Glutamatergic neuron (in vitro differentiated cells): ENCODE results near the gene GPC6. TPM values are rescaled to one million over a fixed set of nuclear protein-coding genes. Genes with fewer than 3 reads are reported as not detected.

Experiments used
- DNase-seq: peaks from one replicate; pipeline ENCODE4 v3.0.0; 2022
- H3K27ac Mint-ChIP-seq: one replicate; pipeline ENCODE4 v1.8.0; 2020; ENCODE audit warnings: mild to moderate bottlenecking, mixed read lengths, inconsistent platforms; ENCODE audit not compliant: unreplicated experiment
- H3K27me3 Mint-ChIP-seq: one replicate; pipeline ENCODE4 v1.8.0; 2020; ENCODE audit warnings: mild to moderate bottlenecking, moderate library complexity, mixed read lengths, inconsistent platforms; ENCODE audit not compliant: unreplicated experiment
- H3K36me3 Mint-ChIP-seq: one replicate; pipeline ENCODE4 v1.8.0; 2020; ENCODE audit warnings: mild to moderate bottlenecking, mixed read lengths, inconsistent platforms; ENCODE audit not compliant: unreplicated experiment
- H3K4me1 Mint-ChIP-seq: one replicate; pipeline ENCODE4 v1.8.0; 2020; ENCODE audit warnings: mild to moderate bottlenecking, low read depth, mixed read lengths, inconsistent platforms; ENCODE audit not compliant: unreplicated experiment
- H3K4me3 Mint-ChIP-seq: one replicate; pipeline ENCODE4 v1.8.0; 2020; ENCODE audit warnings: mild to moderate bottlenecking, mixed read lengths, inconsistent platforms; ENCODE audit not compliant: unreplicated experiment
- H3K9me3 Mint-ChIP-seq: one replicate; pipeline ENCODE4 v1.8.0; 2020; ENCODE audit warnings: mild to moderate bottlenecking, moderate library complexity, mixed read lengths, inconsistent platforms; ENCODE audit not compliant: unreplicated experiment
- CTCF ChIP-seq: fragments of 200-600 bp; sonication (generic); IDR thresholded peaks from one replicate; pipeline ENCODE4 v1.5.0; 2021; ENCODE audit not compliant: partially characterized antibody, unreplicated experiment
- total RNA-seq: library from RNA; stranded (reverse); fragmentation: NEBNext Ultra II Directional; extraction: Animal tissue kit (Norgen Biotek cat#: 25700); gene quantifications from one replicate; pipeline ENCODE4 v1.2.1, GENCODE V29; 2021; ENCODE audit not compliant: unreplicated experiment

The GPC6 gene
- total RNA-seq, 1 donor from 2014 or later, result 11.8 TPM

GRCh38 chr13:93468433-93468832 is 241.8 kb downstream of the GPC6 start:
- H3K4me1 Mint-ChIP-seq, result no peaks in the 10 kb centered on the region
- peaks cover 2% of the 10 kb centered on the region for H3K9me3 Mint-ChIP-seq
- peaks cover 15% of the 10 kb centered on the region for H3K36me3 Mint-ChIP-seq
- no peak for TF ChIP-seq CTCF
- DNase-seq, result no peak
- H3K27me3 Mint-ChIP-seq, result peaks cover 4% of the 10 kb centered on the region
- H3K27ac Mint-ChIP-seq, result no peak overlapping the region
- no peak overlapping the region for H3K4me3 Mint-ChIP-seq

- no peak for DNase-seq
- peaks cover 15% of the 10 kb centered on the region for H3K36me3 Mint-ChIP-seq
- no peak for TF ChIP-seq CTCF
- no peak overlapping the region for H3K4me3 Mint-ChIP-seq
- no peaks in the 10 kb centered on the region for H3K4me1 Mint-ChIP-seq
- H3K9me3 Mint-ChIP-seq, result peaks cover 2% of the 10 kb centered on the region
- H3K27ac Mint-ChIP-seq, result no peak overlapping the region
- peaks cover 4% of the 10 kb centered on the region for H3K27me3 Mint-ChIP-seq
Measured at GRCh38 chr13:93472296-93472695, 245.7 kb downstream of the GPC6 start.

GRCh38 chr13:93472814-93473296 is 246.2 kb downstream of the GPC6 start:
- no peaks in the 10 kb centered on the region for H3K4me1 Mint-ChIP-seq
- TF ChIP-seq CTCF, result no peak
- DNase-seq, result no peak
- peaks cover 15% of the 10 kb centered on the region for H3K36me3 Mint-ChIP-seq
- peaks cover 4% of the 10 kb centered on the region for H3K27me3 Mint-ChIP-seq
- no peak overlapping the region for H3K27ac Mint-ChIP-seq
- H3K4me3 Mint-ChIP-seq, result no peak overlapping the region
- H3K9me3 Mint-ChIP-seq, result peaks cover 2% of the 10 kb centered on the region

GRCh38 chr13:93473441-93474270 is 247.0 kb downstream of the GPC6 start:
- Mint-ChIP-seq H3K4me3 (no peak overlapping the region), H3K36me3 (peaks cover 15% of the 10 kb centered on the region), H3K4me1 (no peaks in the 10 kb centered on the region), H3K9me3 (peaks cover 2% of the 10 kb centered on the region), H3K27me3 (peaks cover 4% of the 10 kb centered on the region), H3K27ac (no peak overlapping the region)
- DNase-seq, result no peak
- TF ChIP-seq CTCF, result no peak

- H3K4me1 Mint-ChIP-seq, result no peaks in the 10 kb centered on the region
- no peak for DNase-seq
- H3K4me3 Mint-ChIP-seq, result no peak overlapping the region
- H3K9me3 Mint-ChIP-seq, result peaks cover 2% of the 10 kb centered on the region
- no peak overlapping the region for H3K27ac Mint-ChIP-seq
- H3K36me3 Mint-ChIP-seq, result peaks cover 5% of the 10 kb centered on the region
- no peak for TF ChIP-seq CTCF
- H3K27me3 Mint-ChIP-seq, result peaks cover 4% of the 10 kb centered on the region
Measured at GRCh38 chr13:93476175-93476574, 249.6 kb downstream of the GPC6 start.
